Measurements from ENCODE around the gene RNF126.

Gene RNF126

GRCh38 chr19:662962-663681, at the start of gene RNF126:
Gene RNF126, minus strand, starts transcription at chr19:663214. Its CDS starts 93 bp downstream, at chr19:663121.
- Histone ChIP-seq H3K4me2 (ENCODE audit: low read length) (peak within 1 kb of the TSS; percentile 96), H2AFZ (ENCODE audit: low read depth, low read length) (no peak within 1 kb of the TSS), H3K4me3 (ENCODE audit: low read length) (peak within 1 kb of the TSS; percentile 92), H3K27me3 (ENCODE audit: low read depth, low read length) (no peaks in the 10 kb centered on the region), H3K27ac (ENCODE audit: low read length) (peak within 1 kb of the TSS; percentile 61), H4K20me1 (ENCODE audit: insufficient read depth, low read length) (peaks cover 38% of the 10 kb centered on the region), H3K9me3 (ENCODE audit: insufficient read depth, low read length) (no peaks in the 10 kb centered on the region), H3K9ac (ENCODE audit: low read length) (peak within 1 kb of the TSS; percentile 98), H3K79me2 (ENCODE audit: low read length) (peaks cover 53% of the 10 kb centered on the region), H3K4me1 (ENCODE audit: low read length) (peaks cover 30% of the 10 kb centered on the region), H3K36me3 (replicated peaks; ENCODE audit: low read depth, low read length) (peaks cover 6% of the 10 kb centered on the region)
- TF ChIP-seq, protein P1, sequence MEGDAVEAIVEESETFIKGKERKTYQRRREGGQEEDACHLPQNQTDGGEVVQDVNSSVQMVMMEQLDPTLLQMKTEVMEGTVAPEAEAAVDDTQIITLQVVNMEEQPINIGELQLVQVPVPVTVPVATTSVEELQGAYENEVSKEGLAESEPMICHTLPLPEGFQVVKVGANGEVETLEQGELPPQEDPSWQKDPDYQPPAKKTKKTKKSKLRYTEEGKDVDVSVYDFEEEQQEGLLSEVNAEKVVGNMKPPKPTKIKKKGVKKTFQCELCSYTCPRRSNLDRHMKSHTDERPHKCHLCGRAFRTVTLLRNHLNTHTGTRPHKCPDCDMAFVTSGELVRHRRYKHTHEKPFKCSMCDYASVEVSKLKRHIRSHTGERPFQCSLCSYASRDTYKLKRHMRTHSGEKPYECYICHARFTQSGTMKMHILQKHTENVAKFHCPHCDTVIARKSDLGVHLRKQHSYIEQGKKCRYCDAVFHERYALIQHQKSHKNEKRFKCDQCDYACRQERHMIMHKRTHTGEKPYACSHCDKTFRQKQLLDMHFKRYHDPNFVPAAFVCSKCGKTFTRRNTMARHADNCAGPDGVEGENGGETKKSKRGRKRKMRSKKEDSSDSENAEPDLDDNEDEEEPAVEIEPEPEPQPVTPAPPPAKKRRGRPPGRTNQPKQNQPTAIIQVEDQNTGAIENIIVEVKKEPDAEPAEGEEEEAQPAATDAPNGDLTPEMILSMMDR (IDR thresholded peaks at IDR 0.05; ENCODE audit: low read depth, low read length): no peak

DNA sequence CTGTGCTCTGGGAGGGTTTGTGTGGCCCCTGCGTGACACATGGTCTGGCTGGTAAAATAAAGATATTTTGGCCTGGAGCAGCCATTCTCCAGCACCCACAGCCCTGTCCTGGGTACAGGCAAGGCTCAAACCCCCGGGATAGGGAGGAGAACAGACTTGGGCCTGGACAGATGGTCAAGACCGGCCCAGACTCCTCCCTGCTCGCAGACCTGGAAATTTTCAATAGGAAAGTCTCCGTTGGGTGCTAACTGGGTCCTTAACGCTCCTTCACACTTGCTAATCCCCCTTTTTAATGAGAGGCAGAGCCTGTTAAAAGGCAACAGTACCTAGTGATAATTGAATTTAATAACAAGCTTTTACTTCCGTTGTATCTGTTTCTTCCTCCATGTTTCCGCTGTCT, 48.2 kb upstream of the RNF126 start:
- Histone ChIP-seq H3K4me2 (ENCODE audit: low read length) (no peak overlapping the region), H3K9me3 (ENCODE audit: insufficient read depth, low read length) (no peaks in the 10 kb centered on the region), H3K79me2 (ENCODE audit: low read length) (no peaks in the 10 kb centered on the region), H2AFZ (ENCODE audit: low read depth, low read length) (no peak overlapping the region), H3K4me1 (ENCODE audit: low read length) (no peaks in the 10 kb centered on the region), H3K36me3 (replicated peaks; ENCODE audit: low read depth, low read length) (no peaks in the 10 kb centered on the region), H4K20me1 (ENCODE audit: insufficient read depth, low read length) (no peaks in the 10 kb centered on the region), H3K27ac (ENCODE audit: low read length) (no peak overlapping the region), H3K4me3 (ENCODE audit: low read length) (no peak overlapping the region), H3K9ac (ENCODE audit: low read length) (no peak overlapping the region), H3K27me3 (ENCODE audit: low read depth, low read length) (no peaks in the 10 kb centered on the region)
- TF ChIP-seq, protein P1 (IDR thresholded peaks at IDR 0.05; ENCODE audit: low read depth, low read length): no peak
- TF ChIP-seq EZH2phosphoT487 (IDR thresholded peaks at IDR 0.05; ENCODE audit: low read depth): no peak

DNA sequence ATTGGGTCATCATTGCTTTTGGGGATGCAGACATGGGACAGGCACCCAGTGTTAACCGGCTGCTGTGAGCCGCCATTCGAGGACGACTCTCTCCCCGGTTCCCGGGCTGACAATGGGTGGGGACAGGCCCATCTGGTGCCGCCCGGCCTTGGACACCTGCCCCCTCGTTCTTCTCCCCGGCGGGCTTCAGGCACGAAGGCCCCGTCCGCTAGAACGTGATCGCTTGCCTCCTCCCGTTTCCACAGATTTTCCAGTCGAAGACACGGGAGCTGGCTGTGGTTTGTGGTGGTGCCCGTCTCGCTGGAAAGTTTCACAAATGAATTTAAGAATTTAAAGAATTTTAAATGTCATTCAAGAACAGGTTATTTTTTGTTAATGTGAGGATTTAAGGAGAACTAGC, 47.8 kb upstream of the RNF126 start:
- no peak overlapping the region for H3K4me3 ChIP-seq (ENCODE audit: low read length)
- H2AFZ ChIP-seq (ENCODE audit: low read depth, low read length): no peak overlapping the region
- H3K27me3 ChIP-seq (ENCODE audit: low read depth, low read length): no peaks in the 10 kb centered on the region
- TF ChIP-seq EZH2phosphoT487 (IDR thresholded peaks at IDR 0.05; ENCODE audit: low read depth): no peak
- no peaks in the 10 kb centered on the region for H3K4me1 ChIP-seq (ENCODE audit: low read length)
- no peaks in the 10 kb centered on the region for H3K9me3 ChIP-seq (ENCODE audit: insufficient read depth, low read length)
- no peaks in the 10 kb centered on the region for H3K79me2 ChIP-seq (ENCODE audit: low read length)
- no peaks in the 10 kb centered on the region for H3K36me3 ChIP-seq (replicated peaks; ENCODE audit: low read depth, low read length)
- H3K27ac ChIP-seq (ENCODE audit: low read length): no peak overlapping the region
- H3K9ac ChIP-seq (ENCODE audit: low read length): no peak overlapping the region
- H3K4me2 ChIP-seq (ENCODE audit: low read length): no peak overlapping the region
- H4K20me1 ChIP-seq (ENCODE audit: insufficient read depth, low read length): no peaks in the 10 kb centered on the region

DNA sequence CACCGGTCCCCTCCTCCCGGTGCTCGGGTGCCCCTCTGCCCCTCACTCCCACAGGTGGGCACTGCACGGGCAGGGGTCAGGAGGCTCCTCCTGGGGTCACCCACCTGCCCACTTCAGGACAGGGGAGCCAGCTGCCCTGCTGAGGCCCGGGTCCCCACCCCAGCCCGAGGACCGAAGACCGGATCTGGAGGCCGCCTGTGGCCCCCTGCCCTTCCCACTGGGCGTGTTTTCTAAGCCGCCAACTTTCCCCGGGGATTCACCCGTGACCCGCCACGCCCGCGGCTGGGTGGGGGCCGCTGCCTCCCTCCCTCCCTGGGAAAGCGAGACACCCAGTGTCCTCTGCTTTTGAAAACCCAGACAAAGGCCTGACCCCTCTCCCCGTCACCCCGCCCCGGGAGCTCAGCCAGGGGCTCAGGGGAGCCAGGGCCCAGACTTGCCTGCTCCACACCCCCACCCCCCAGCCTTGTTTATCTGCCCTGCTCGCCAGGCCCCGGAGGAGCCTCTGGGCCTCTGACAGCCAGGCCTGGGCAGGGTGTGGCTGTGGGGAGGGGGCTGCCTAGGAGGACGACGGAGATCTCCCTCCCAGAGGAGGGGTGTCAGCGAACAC, 47.1 kb upstream of the RNF126 start:
- Histone ChIP-seq H3K27ac (ENCODE audit: low read length) (no peak overlapping the region), H3K4me3 (ENCODE audit: low read length) (no peak overlapping the region), H3K79me2 (ENCODE audit: low read length) (no peaks in the 10 kb centered on the region), H3K4me1 (ENCODE audit: low read length) (no peaks in the 10 kb centered on the region), H4K20me1 (ENCODE audit: insufficient read depth, low read length) (no peaks in the 10 kb centered on the region), H3K9me3 (ENCODE audit: insufficient read depth, low read length) (no peaks in the 10 kb centered on the region), H3K27me3 (ENCODE audit: low read depth, low read length) (no peaks in the 10 kb centered on the region), H3K36me3 (replicated peaks; ENCODE audit: low read depth, low read length) (no peaks in the 10 kb centered on the region), H3K4me2 (ENCODE audit: low read length) (no peak overlapping the region), H3K9ac (ENCODE audit: low read length) (no peak overlapping the region), H2AFZ (ENCODE audit: low read depth, low read length) (no peak overlapping the region)
- no peak for TF ChIP-seq EZH2phosphoT487 (IDR thresholded peaks at IDR 0.05; ENCODE audit: low read depth)
